ENCODE measurements around the gene ZNF574. TPM values are rescaled to one million over a fixed set of nuclear protein-coding genes. Genes with fewer than 3 reads are reported as not detected.

The ZNF574 gene
- total RNA-seq, 4 donors from 2014 or later: 16.0 to 22.8 (median 21.1) TPM

DNA sequence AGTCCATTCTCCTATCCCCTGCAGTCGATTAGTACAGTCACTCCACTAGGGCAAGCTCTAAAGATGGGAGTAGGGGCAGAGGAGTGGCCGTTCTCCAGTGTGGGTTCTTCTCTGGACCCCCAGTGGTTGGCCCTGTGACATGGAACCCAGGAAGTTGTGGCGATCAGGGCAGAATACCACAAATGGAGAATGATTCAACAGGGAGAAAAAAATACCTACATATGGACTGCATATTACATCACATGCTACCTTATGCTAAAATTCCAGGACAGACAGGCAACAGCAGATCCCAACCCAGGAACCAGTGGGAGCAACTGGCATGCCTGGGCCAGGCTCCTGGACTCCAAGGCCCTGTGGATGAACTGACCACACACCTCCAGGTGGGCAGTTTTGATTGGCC is 35.8 kb downstream of the ZNF574 start:
- H3K4me3 ChIP-seq (replicated peaks in 1 of 3): no peak overlapping the region
- H3K27ac ChIP-seq: no peak overlapping the region
- no peak for DNase-seq
- TF ChIP-seq POLR2A (IDR thresholded peaks at IDR 0.05): no peak
- TF ChIP-seq, protein P1, sequence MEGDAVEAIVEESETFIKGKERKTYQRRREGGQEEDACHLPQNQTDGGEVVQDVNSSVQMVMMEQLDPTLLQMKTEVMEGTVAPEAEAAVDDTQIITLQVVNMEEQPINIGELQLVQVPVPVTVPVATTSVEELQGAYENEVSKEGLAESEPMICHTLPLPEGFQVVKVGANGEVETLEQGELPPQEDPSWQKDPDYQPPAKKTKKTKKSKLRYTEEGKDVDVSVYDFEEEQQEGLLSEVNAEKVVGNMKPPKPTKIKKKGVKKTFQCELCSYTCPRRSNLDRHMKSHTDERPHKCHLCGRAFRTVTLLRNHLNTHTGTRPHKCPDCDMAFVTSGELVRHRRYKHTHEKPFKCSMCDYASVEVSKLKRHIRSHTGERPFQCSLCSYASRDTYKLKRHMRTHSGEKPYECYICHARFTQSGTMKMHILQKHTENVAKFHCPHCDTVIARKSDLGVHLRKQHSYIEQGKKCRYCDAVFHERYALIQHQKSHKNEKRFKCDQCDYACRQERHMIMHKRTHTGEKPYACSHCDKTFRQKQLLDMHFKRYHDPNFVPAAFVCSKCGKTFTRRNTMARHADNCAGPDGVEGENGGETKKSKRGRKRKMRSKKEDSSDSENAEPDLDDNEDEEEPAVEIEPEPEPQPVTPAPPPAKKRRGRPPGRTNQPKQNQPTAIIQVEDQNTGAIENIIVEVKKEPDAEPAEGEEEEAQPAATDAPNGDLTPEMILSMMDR (IDR thresholded peaks at IDR 0.05): no peak
- H3K36me3 ChIP-seq: no peaks in the 10 kb centered on the region
- no peaks in the 10 kb centered on the region for H3K27me3 ChIP-seq
- H3K9me3 ChIP-seq: no peaks in the 10 kb centered on the region
- intact Hi-C loops (cut with DNase I): no loop called here
- H3K4me1 ChIP-seq: peaks cover 0 to 5% of the 10 kb centered on the region in 2 donors
- 76 to 82% methylated on average over 3 of the region's 3 CpGs for WGBS, 2 donors

DNA sequence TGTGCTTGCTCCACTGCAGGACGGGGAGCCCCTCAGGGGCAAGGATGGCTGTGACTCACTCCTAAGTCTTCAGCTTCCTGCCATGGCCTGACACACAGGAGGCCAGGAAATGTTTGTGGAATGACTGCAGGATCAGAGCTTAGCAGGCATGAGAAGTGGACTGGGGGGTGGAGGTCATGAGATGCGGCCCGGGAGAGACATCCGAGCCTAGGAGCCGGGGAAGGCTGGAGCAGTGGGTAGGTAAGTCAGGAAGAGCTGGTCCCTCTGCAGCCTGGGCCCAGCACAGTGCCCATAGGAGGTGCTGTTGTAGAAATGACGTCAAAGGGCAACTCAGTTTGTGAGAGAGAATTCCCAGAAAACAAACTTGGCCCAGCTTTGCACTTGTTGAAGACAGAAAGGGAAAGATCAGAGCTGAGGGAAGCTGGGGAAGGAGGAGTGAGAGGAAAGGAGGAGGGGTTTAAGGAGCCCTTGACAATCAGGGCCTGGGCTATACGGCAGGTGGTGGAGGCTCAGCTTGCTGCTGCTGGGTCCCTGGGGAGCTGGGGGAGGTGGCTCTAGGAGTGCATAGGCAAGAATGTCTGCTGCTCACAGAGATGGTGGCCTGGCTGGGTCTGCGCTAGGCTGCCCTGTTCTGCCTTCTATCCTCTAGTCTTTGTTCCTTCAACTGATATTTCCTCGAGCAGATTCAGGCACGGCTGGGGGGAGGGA is 37.8 kb downstream of the ZNF574 start:
- DNase-seq: no peak
- no peaks in the 10 kb centered on the region for H3K27me3 ChIP-seq
- H3K36me3 ChIP-seq: no peaks in the 10 kb centered on the region
- TF ChIP-seq, protein P1 (IDR thresholded peaks at IDR 0.05): no peak
- no peak for TF ChIP-seq POLR2A (IDR thresholded peaks at IDR 0.05)
- WGBS, 2 donors: 35 to 45% methylated on average over 10 of the region's 10 CpGs
- H3K9me3 ChIP-seq: no peaks in the 10 kb centered on the region
- H3K27ac ChIP-seq: no peak overlapping the region
- no peak overlapping the region for H3K4me3 ChIP-seq (replicated peaks in 1 of 3)
- intact Hi-C loops (cut with DNase I): no loop called here
- peaks cover 0 to 5% of the 10 kb centered on the region in 2 donors for H3K4me1 ChIP-seq

DNA sequence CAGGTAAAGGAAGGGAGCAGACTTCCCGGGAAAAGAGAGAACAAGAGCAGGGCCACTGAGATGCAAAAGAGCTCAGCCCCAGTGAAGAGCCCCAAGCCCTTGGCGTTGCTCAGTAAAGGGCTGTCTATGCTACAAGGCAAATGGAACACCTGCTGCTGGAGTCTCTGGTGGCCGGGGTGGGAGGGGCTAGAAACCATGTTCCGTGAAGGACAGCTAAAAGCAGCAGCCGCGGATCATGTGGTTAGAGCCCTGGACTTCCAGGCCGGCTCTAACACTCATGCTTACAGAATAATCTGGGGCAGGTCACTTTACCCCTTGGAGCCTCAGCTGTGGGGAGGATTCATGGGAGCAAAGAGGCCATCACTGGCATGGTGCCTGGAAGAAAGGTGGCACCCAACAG is 38.4 kb downstream of the ZNF574 start:
- H3K9me3 ChIP-seq: no peaks in the 10 kb centered on the region
- DNase-seq: peak; percentile 37 to 42
- H3K4me1 ChIP-seq: peaks cover 0 to 5% of the 10 kb centered on the region in 2 donors
- no peaks in the 10 kb centered on the region for H3K36me3 ChIP-seq
- WGBS, 2 donors: 20 to 34% methylated on average over 7 of the region's 7 CpGs
- H3K4me3 ChIP-seq (replicated peaks in 1 of 3): no peak overlapping the region
- no peaks in the 10 kb centered on the region for H3K27me3 ChIP-seq
- H3K27ac ChIP-seq: no peak overlapping the region
- no peak for TF ChIP-seq POLR2A (IDR thresholded peaks at IDR 0.05)
- TF ChIP-seq, protein P1 (IDR thresholded peaks at IDR 0.05): no peak
- intact Hi-C loops (cut with DNase I): no loop called here

DNA sequence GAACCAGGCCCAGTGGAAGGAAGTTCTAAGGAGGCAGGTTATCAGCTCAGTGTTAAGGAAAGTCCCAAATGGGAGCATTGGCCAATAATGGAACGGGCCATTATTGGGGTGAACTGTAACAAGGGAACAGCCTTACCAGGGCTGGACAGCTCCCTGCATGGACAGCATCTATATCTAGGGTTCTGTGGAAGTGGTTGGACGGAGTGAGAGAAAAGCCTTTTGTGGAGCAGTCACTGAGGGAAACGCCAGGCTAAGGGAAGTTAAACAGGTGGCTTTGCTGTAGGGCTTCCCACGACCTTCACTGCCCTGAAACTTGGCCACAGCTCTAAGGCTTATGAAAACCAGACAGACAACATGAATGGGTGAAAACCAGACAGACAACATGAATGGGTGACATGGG is 39.3 kb downstream of the ZNF574 start:
- Histone ChIP-seq H3K27ac (no peak overlapping the region), H3K36me3 (no peaks in the 10 kb centered on the region), H3K4me3 (replicated peaks in 1 of 3) (no peak overlapping the region), H3K4me1 (peaks cover 0 to 5% of the 10 kb centered on the region in 2 donors), H3K27me3 (no peaks in the 10 kb centered on the region), H3K9me3 (no peaks in the 10 kb centered on the region)
- DNase-seq: no peak
- intact Hi-C loops (cut with DNase I): no loop called here
- TF ChIP-seq POLR2A (IDR thresholded peaks at IDR 0.05): no peak
- TF ChIP-seq, protein P1 (IDR thresholded peaks at IDR 0.05): no peak
- 46 to 57% methylated on average over 4 of the region's 4 CpGs for WGBS, 2 donors

DNA sequence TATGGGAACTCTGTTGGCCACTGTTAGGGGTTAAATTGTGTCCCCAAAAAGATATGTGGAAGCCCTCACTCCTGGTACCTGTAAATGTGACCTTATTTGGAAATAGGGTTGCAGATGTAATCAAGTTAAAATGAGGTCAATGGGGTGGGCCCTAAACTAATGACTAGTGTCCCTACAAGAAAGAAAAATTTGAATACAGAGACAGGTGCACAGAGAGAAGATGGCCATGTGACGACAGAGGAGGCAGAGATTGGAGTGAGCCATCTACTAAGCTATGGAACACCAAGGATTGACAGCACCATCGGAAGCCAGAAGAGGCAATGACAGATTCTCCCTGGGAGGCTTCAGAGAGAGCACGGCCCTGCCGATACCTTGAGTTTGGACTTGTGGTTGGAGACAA is 39.7 kb downstream of the ZNF574 start:
- Histone ChIP-seq H3K36me3 (no peaks in the 10 kb centered on the region), H3K9me3 (no peaks in the 10 kb centered on the region), H3K27me3 (no peaks in the 10 kb centered on the region), H3K4me1 (peaks cover 0 to 5% of the 10 kb centered on the region in 2 donors), H3K4me3 (replicated peaks in 1 of 3) (no peak overlapping the region), H3K27ac (no peak overlapping the region)
- DNase-seq: no peak
- intact Hi-C loops (cut with DNase I): no loop called here
- TF ChIP-seq POLR2A (IDR thresholded peaks at IDR 0.05): no peak
- TF ChIP-seq, protein P1 (IDR thresholded peaks at IDR 0.05): no peak
- WGBS, 2 donors: 80 to 81% methylated on average over 4 of the region's 4 CpGs
